IMR-90 (cell line): ENCODE data around the gene RRP7A. TPM values are rescaled to one million over a fixed set of nuclear protein-coding genes. Genes with fewer than 3 reads are reported as not detected.
"Not testable (repeated sequence)": the region's sequence is repeated elsewhere in the genome, so short reads cannot be mapped to it uniquely, and the experiment has no call there.

ENCODE experiments used
- ATAC-seq: fragments of 200-7000 bp; cut with Tn5 transposase; 2 replicates; pipeline ENCODE4 v1.9.1; 2020; ENCODE audit warnings: low read depth, mild to moderate bottlenecking, moderate library complexity
- BruUV-seq: library from RNA; stranded (reverse); fragments of 400-500 nt; replicated peaks from 2 replicates; lab custom pipeline; 2021; lab: Mats Ljungman, UMichigan
- CTCF ChIA-PET: fragments of 300-600 bp; formaldehyde crosslinking; extraction: SDS; loops from one replicate; lab custom pipeline; 2021; ENCODE audit warnings: antibody characterized with exemption; lab: Yijun Ruan, JAX
- POLR2A ChIA-PET: fragments of 300-600 bp; sonication (Branson Sonifier 250); formaldehyde crosslinking; loops from one replicate; lab custom pipeline; 2022; ENCODE audit warnings: antibody characterized with exemption; ENCODE audit not compliant: unreplicated experiment; lab: Charles Lee
- DNase-seq: peaks from one replicate; pipeline ENCODE4 v3.0.0; 2013
- H2AFZ ChIP-seq: replicated peaks from 2 replicates; pipeline ENCODE3; 2013; ENCODE audit warnings: low read length, mild to moderate bottlenecking; ENCODE audit not compliant: poor library complexity
- H2AK5ac ChIP-seq: 2 replicates; pipeline ENCODE4 v1.6.1; 2013; ENCODE audit warnings: low read depth, low read length, inconsistent platforms
- H2AK9ac ChIP-seq: replicated peaks from 2 replicates; pipeline ENCODE3; 2013; ENCODE audit warnings: mild to moderate bottlenecking, low read depth, low read length, moderate library complexity; ENCODE audit not compliant: poor library complexity
- H2BK120ac ChIP-seq: 2 replicates; pipeline ENCODE4 v1.6.1; 2013; ENCODE audit warnings: low read depth, low read length, inconsistent platforms
- H2BK15ac ChIP-seq: 3 replicates; pipeline ENCODE4 v1.6.1; 2013; ENCODE audit warnings: low read depth, low read length, inconsistent platforms
- H2BK20ac ChIP-seq: 2 replicates; pipeline ENCODE4 v1.6.1; 2013; ENCODE audit warnings: low read depth, mild to moderate bottlenecking, inconsistent platforms, low read length, moderate library complexity
- H2BK5ac ChIP-seq: 2 replicates; pipeline ENCODE4 v1.6.1; 2013; ENCODE audit warnings: mild to moderate bottlenecking, low read depth, low read length, inconsistent platforms; ENCODE audit not compliant: poor library complexity, severe bottlenecking
- H3K14ac ChIP-seq: replicated peaks from 2 replicates; pipeline ENCODE4 v1.6.1; 2013; ENCODE audit warnings: low read depth, low read length, inconsistent platforms
- H3K18ac ChIP-seq: 2 replicates; pipeline ENCODE4 v1.6.1; 2013; ENCODE audit warnings: low read depth, low read length, control low read depth
- H3K23ac ChIP-seq: 2 replicates; pipeline ENCODE4 v1.6.1; 2013; ENCODE audit warnings: low read depth, low read length, inconsistent platforms
- H3K27ac ChIP-seq: 2 replicates; pipeline ENCODE4 v1.5.1; 2013; ENCODE audit warnings: mild to moderate bottlenecking, control low read depth, low read length; ENCODE audit not compliant: insufficient read depth
- H3K27me3 ChIP-seq: 2 replicates; pipeline ENCODE4 v1.6.1; 2013; ENCODE audit warnings: low read length; ENCODE audit not compliant: control insufficient read depth, insufficient read depth
- H3K36me3 ChIP-seq: 2 replicates; pipeline ENCODE4 v1.6.1; 2013; ENCODE audit warnings: low read length, mixed read lengths; ENCODE audit not compliant: control insufficient read depth, insufficient read depth
- H3K4ac ChIP-seq: 2 replicates; pipeline ENCODE4 v1.6.1; 2013; ENCODE audit warnings: low read depth, low read length, inconsistent platforms
- H3K4me1 ChIP-seq: 2 replicates; pipeline ENCODE4 v1.6.1; 2013; ENCODE audit warnings: low read length, mixed read lengths; ENCODE audit not compliant: control insufficient read depth, insufficient read depth
- H3K4me2 ChIP-seq: 2 replicates; pipeline ENCODE4 v1.6.1; 2013; ENCODE audit warnings: low read depth, mild to moderate bottlenecking, control low read depth, low read length, moderate library complexity
- H3K4me3 ChIP-seq: 2 replicates; pipeline ENCODE4 v1.5.1; 2013; ENCODE audit warnings: low read depth, mild to moderate bottlenecking, control low read depth, low read length, moderate library complexity; ENCODE audit not compliant: insufficient read depth
- H3K56ac ChIP-seq: 2 replicates; pipeline ENCODE4 v1.6.1; 2013; ENCODE audit warnings: low read length, inconsistent platforms; ENCODE audit not compliant: insufficient read depth; ENCODE audit errors: extremely low read depth
- H3K79me1 ChIP-seq, 2 experiments: 2 replicates each; pipeline ENCODE4 v1.6.1; 2013; ENCODE audit warnings: low read length in 2 of 2, inconsistent platforms in 1 of 2, low read depth in 1 of 2
- H3K9ac ChIP-seq: 2 replicates; pipeline ENCODE4 v1.6.1; 2013; ENCODE audit warnings: low read depth, low read length, control low read depth
- H3K9me1 ChIP-seq: 2 replicates; pipeline ENCODE4 v1.6.1; 2013; ENCODE audit warnings: low read length, inconsistent platforms; ENCODE audit not compliant: insufficient read depth
- H3K9me3 ChIP-seq: 2 replicates; pipeline ENCODE4 v1.6.1; 2013; ENCODE audit warnings: low read length; ENCODE audit not compliant: control insufficient read depth, insufficient read depth
- H4K20me1 ChIP-seq: 2 replicates; pipeline ENCODE4 v1.6.1; 2013; ENCODE audit warnings: low read length, inconsistent platforms; ENCODE audit not compliant: insufficient read depth
- H4K5ac ChIP-seq: 2 replicates; pipeline ENCODE4 v1.6.1; 2013; ENCODE audit warnings: mild to moderate bottlenecking, low read depth, low read length, control low read depth
- H4K8ac ChIP-seq, 2 experiments: 2 replicates each; pipeline ENCODE4 v1.6.1; 2013; ENCODE audit warnings: low read depth in 2 of 2, low read length in 2 of 2, control low read depth in 1 of 2, inconsistent platforms in 1 of 2
- H4K91ac ChIP-seq: 2 replicates; pipeline ENCODE4 v1.6.1; 2013; ENCODE audit warnings: low read depth, low read length, inconsistent platforms; ENCODE audit not compliant: insufficient read depth
- MAFK ChIP-seq: IDR thresholded peaks from 2 replicates; pipeline ENCODE4 v1.6.1; 2012; ENCODE audit warnings: low read depth, low read length, improper control_type of control experiment
- MAZ ChIP-seq: IDR thresholded peaks from 2 replicates; pipeline ENCODE4 v1.6.1; 2012; ENCODE audit warnings: low read depth, mild to moderate bottlenecking, low read length, improper control_type of control experiment, moderate library complexity, borderline replicate concordance
- MXI1 ChIP-seq: IDR thresholded peaks from 2 replicates; pipeline ENCODE4 v1.6.1; 2012; ENCODE audit warnings: low read depth, mild to moderate bottlenecking, low read length, moderate library complexity, borderline replicate concordance
- NFE2L2 ChIP-seq: fragments of 150-350 bp; IDR thresholded peaks from 2 replicates; pipeline ENCODE4 v1.6.1; 2016; ENCODE audit warnings: low read depth, mild to moderate bottlenecking, low read length
- POLR2A ChIP-seq: IDR thresholded peaks from 2 replicates; pipeline ENCODE4 v1.6.1; 2012; ENCODE audit warnings: mild to moderate bottlenecking, low read depth, low read length
- RAD21 ChIP-seq: IDR thresholded peaks from 2 replicates; pipeline ENCODE4 v1.6.1; 2012; ENCODE audit warnings: low read length, improper control_type of control experiment
- SMC3 ChIP-seq: fragments of 150-350 bp; IDR thresholded peaks from 2 replicates; pipeline ENCODE4 v1.6.1; 2016; ENCODE audit warnings: low read depth, mild to moderate bottlenecking, antibody characterized with exemption, low read length, moderate library complexity
- WGBS, 2 experiments: methylation state at CpG; one replicate each; pipeline versions ENCODE4 v1.1.5 to v1.1.7; 2013; ENCODE audit warnings: missing lambda C conversion rate in 2 of 2; ENCODE audit not compliant: insufficient read length in 1 of 2; ENCODE audit errors: extremely low coverage in 2 of 2; 5-methylcytosine and 5-hydroxymethylcytosine counted together
- dilution Hi-C: fragments of 300-500 bp; cut with HindIII; formaldehyde crosslinking; loops from one replicate; pipeline ENCODE4 v1.14.3; 2018; ENCODE audit warnings: low sequenced_read_pairs; ENCODE audit not compliant: unreplicated experiment
- in situ Hi-C: fragments of 300-500 bp; cut with MboI; formaldehyde crosslinking; loops from 3 replicates; pipeline ENCODE4 v1.14.3; 2019; ENCODE audit warnings: low sequenced_read_pairs, inconsistent platforms, mixed read lengths
- intact Hi-C: fragments of 100-400 bp; cut with micrococcal nuclease; formaldehyde crosslinking; loops from 2 replicates; pipeline ENCODE4 v1.10.0; 2022
- polyA plus RNA-seq, 3 experiments: library from polyadenylated mRNA; depleted of rRNA; stranded (reverse); fragments of >200 nt; gene quantifications; 2 replicates each; pipeline ENCODE4 v1.2.3, GENCODE V29; 2012; ENCODE audit warnings: low replicate concordance in 1 of 3
- total RNA-seq: library from RNA; depleted of rRNA; stranded (reverse); fragments of >200 nt; gene quantifications from 2 replicates; pipeline ENCODE4 v1.2.3, GENCODE V29; 2012
- TF ChIP-seq, protein P1 (sequence below): conservative IDR thresholded peaks from 2 replicates; pipeline ENCODE4 v1.5.1; 2012; ENCODE audit warnings: mild to moderate bottlenecking, low read depth, low read length, improper control_type of control experiment

RRP7A gene
- total and polyA plus RNA-seq, 2 of the 4 experiments (the other 2 are of a cell fraction), result 25.5 to 29.2 TPM

DNA sequence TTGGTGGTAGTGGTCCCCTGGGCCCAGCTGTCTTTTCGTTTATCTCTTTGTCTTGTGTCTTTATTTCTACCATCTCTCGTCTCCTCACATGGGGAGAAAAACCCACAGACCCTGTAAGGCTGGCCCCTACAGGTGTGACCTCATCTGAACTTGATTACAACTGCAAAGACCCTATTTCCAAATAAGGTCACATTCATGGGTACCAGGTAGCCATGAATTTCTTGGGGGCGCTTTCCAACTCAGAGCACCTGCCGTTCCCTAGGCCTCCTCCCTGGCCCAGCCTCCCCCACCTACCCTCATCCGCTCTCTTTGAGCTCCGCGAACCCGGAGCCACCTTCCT lies 14.0 kb upstream of the RRP7A start:
- Histone ChIP-seq H3K23ac (no peak overlapping the region), H4K5ac (no peak overlapping the region), H3K4ac (no peak overlapping the region), H2AFZ (no peak overlapping the region), H2BK5ac (no peak overlapping the region), H3K4me1 (no peaks in the 10 kb centered on the region), H3K56ac (no peak overlapping the region), H3K4me3 (no peak overlapping the region), H2BK120ac (no peak overlapping the region), H2AK9ac (no peak overlapping the region), H3K36me3 (no peaks in the 10 kb centered on the region), H3K9me1 (no peaks in the 10 kb centered on the region), H3K4me2 (no peak overlapping the region), H3K79me1 (no peaks in the 10 kb centered on the region), H3K9me3 (no peaks in the 10 kb centered on the region), H2BK15ac (no peak overlapping the region), H3K14ac (no peak overlapping the region), H4K8ac (no peak overlapping the region), H4K20me1 (no peaks in the 10 kb centered on the region), H3K18ac (no peak overlapping the region), H2AK5ac (no peak overlapping the region), H3K27me3 (peaks cover 8% of the 10 kb centered on the region), H3K27ac (no peak overlapping the region), H2BK20ac (no peak overlapping the region), H4K91ac (no peak overlapping the region), H3K9ac (no peak overlapping the region)
- BruUV-seq, result no TSS peak
- TF ChIP-seq NFE2L2 (no peak), MXI1 (no peak), POLR2A (no peak), MAZ (no peak), SMC3 (no peak), RAD21 (no peak), MAFK (no peak)
- TF ChIP-seq, protein P1, sequence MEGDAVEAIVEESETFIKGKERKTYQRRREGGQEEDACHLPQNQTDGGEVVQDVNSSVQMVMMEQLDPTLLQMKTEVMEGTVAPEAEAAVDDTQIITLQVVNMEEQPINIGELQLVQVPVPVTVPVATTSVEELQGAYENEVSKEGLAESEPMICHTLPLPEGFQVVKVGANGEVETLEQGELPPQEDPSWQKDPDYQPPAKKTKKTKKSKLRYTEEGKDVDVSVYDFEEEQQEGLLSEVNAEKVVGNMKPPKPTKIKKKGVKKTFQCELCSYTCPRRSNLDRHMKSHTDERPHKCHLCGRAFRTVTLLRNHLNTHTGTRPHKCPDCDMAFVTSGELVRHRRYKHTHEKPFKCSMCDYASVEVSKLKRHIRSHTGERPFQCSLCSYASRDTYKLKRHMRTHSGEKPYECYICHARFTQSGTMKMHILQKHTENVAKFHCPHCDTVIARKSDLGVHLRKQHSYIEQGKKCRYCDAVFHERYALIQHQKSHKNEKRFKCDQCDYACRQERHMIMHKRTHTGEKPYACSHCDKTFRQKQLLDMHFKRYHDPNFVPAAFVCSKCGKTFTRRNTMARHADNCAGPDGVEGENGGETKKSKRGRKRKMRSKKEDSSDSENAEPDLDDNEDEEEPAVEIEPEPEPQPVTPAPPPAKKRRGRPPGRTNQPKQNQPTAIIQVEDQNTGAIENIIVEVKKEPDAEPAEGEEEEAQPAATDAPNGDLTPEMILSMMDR, result no peak
- 84% methylated on average over 6 of the region's 8 CpGs; no CpG with 5 or more reads in 1 of the 2 experiments for WGBS, 2 experiments
- intact Hi-C loops, result no loop called here
- no peak for ATAC-seq
- DNase-seq, result no peak
- ChIA-PET POLR2A (no interaction called here), CTCF (no interaction called here)
- in situ Hi-C loops, result no loop called here
- dilution Hi-C loops, result no loop called here

DNA sequence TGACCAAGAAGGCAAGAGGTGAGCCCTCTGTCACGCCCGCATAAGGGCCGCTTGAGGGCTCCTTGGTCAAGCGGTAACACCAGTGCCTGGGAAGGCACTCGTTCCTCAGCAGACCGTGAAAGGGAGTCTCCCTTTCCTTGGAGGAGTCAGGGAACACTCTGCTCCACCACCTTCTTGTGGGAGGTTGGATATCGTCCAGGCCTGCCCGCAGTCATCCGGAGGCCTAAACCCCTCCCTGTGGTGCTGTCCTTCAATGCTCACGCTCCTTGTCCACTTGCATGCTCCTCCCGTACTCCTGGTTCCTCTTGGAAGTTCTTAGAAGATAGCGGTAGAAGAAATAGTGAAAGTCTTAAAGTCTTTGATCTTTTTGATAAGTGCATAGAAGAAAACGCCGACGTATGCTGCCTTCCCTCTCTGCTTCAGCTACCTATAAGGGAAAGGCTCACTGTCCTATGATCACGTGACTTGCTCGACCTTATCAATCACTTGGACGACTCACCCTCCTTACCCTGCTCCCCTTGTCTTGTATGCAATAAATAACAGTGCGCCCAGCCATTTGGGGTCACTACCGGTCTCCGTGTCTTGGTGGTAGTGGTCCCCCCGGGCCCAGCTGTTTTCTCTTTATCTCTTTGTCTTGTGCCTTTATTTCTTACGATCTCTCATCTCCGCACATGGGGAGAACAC lies 11.9 kb upstream of the RRP7A start:
- H3K79me1 ChIP-seq, DNase-seq, intact Hi-C loops, H2BK15ac ChIP-seq, H2AK5ac ChIP-seq, POLR2A ChIA-PET, H3K36me3 ChIP-seq, H3K4me3 ChIP-seq, H2BK5ac ChIP-seq, H4K8ac ChIP-seq, H3K9me3 ChIP-seq, H3K9ac ChIP-seq, H3K4me1 ChIP-seq, H3K4me2 ChIP-seq, H2AFZ ChIP-seq, H3K9me1 ChIP-seq, H3K27ac ChIP-seq, H2AK9ac ChIP-seq, H4K5ac ChIP-seq, H2BK20ac ChIP-seq, ATAC-seq, in situ Hi-C loops, H3K23ac ChIP-seq, H4K20me1 ChIP-seq, H4K91ac ChIP-seq, H2BK120ac ChIP-seq, CTCF ChIA-PET, H3K4ac ChIP-seq, H3K14ac ChIP-seq, H3K56ac ChIP-seq, BruUV-seq, dilution Hi-C loops, H3K18ac ChIP-seq, H3K27me3 ChIP-seq: not testable (repeated sequence)
- 87% methylated on average over 3 of the region's 24 CpGs; no CpG with 5 or more reads in 1 of the 2 experiments for WGBS, 2 experiments
